Activated CD4-positive, alpha-beta T cell treated with anti-CD3 and anti-CD28 coated beads, Interleukin-2, amount 50 U/mL, for 48 hours (primary cell): ENCODE results near the gene MRPL14.
"Not testable (repeated sequence)": the region's sequence is repeated elsewhere in the genome, so short reads cannot be mapped to it uniquely, and the experiment has no call there.

Experiments
- DNase-seq, 2 experiments: peaks; one replicate each; pipeline ENCODE4 v3.0.0-alpha.2; 2020

The MRPL14 gene

GRCh38 chr6:44149369-44150012, 22.2 kb upstream of the MRPL14 start:
- no peak for DNase-seq

GRCh38 chr6:44148306-44148705, 21.1 kb upstream of the MRPL14 start:
- DNase-seq, result no peak

- DNase-seq, result no peak
These were observed 20.0 kb upstream of the MRPL14 start for GRCh38 chr6:44147256-44147655.

GRCh38 chr6:44146685-44147084, 19.4 kb upstream of the MRPL14 start:
- DNase-seq, result no peak

GRCh38 chr6:44145839-44146238, 18.6 kb upstream of the MRPL14 start:
- no peak for DNase-seq

- DNase-seq, result not testable (repeated sequence)
These were observed 17.3 kb upstream of the MRPL14 start for GRCh38 chr6:44144536-44144935.

- no peak for DNase-seq
These were observed 16.5 kb upstream of the MRPL14 start for GRCh38 chr6:44143731-44144130.

GRCh38 chr6:44142835-44143234, 15.6 kb upstream of the MRPL14 start:
- DNase-seq, result no peak

- DNase-seq, result no peak
These were observed 12.1 kb upstream of the MRPL14 start for GRCh38 chr6:44139351-44139743.

GRCh38 chr6:44138717-44139350, 11.6 kb upstream of the MRPL14 start:
- DNase-seq, result no peak

- no peak for DNase-seq
These were observed 8.6 kb upstream of the MRPL14 start for GRCh38 chr6:44135875-44136274.

- DNase-seq, result no peak
These were observed 8.0 kb upstream of the MRPL14 start for GRCh38 chr6:44135173-44135758.

- no peak for DNase-seq
These were observed 6.9 kb upstream of the MRPL14 start for GRCh38 chr6:44133981-44134711.

GRCh38 chr6:44133003-44133931, 6.0 kb upstream of the MRPL14 start:
- peak in 1 of 2 experiments; percentile 13 for DNase-seq

GRCh38 chr6:44132476-44132875, 5.2 kb upstream of the MRPL14 start:
- no peak for DNase-seq

GRCh38 chr6:44131892-44132291, 4.6 kb upstream of the MRPL14 start:
- no peak for DNase-seq

- no peak for DNase-seq
These were observed 2.6 kb upstream of the MRPL14 start for GRCh38 chr6:44129841-44130322.

GRCh38 chr6:44128020-44128917, 1.0 kb upstream of the MRPL14 start:
- DNase-seq, result peak; percentile 18 to 25

- peak; percentile 86 to 93 for DNase-seq
These were observed 717 bp downstream of the MRPL14 start for GRCh38 chr6:44126320-44127149.

GRCh38 chr6:44123544-44123943, 3.7 kb downstream of the MRPL14 start:
- DNase-seq, result no peak
